ENCODE data around the gene BTBD19. TPM values are rescaled to one million over a fixed set of nuclear protein-coding genes. Genes with fewer than 3 reads are reported as not detected.

The BTBD19 gene
- total and polyA plus RNA-seq, 9 of the 15 experiments (the other 6 are each of a cell fraction or from before 2014, with no cell fraction given): 0.22 to 2.0 (median 0.95) TPM

DNA sequence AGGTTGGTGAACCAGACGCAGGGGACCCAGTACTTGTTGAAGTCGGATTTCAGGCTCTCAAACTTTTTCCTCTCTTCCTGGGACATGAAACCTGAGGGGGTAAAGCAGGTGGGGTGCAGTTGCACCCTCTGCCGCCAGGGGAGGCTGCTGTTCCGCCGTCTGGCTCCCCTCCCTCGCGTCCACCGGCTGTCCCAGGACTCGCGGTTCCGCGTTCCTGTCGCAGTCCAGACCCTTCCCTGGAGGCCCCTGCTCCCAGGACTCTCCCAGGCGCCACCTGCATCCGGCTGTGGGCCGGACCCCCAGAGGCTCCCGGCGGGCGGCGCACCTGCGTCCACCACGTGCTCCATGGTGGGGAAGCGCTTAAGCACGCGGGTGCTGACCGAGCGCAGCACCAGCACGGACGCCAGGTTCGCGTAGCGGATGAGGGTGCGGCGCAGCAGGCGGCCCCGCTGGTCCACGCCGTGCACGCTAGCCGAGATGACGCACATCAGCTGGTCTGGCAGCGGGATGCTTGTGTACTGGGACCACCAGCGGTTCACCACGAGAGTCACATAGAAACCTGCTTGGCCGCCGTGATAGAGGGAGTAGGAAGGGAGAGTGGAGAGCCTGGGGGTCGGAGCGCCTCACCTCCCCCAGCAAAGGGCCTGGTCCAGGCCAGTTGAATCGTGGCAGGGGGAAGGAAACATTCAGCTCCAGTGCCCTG is 22.0 kb upstream of the BTBD19 start (continued):
- TF ChIP-seq ATF1 (CRISPR knock-in tag; IDR thresholded peaks at IDR 0.05) (no peak), ATF1 (tag; IDR thresholded peaks at IDR 0.05) (no peak), ILK (tag; IDR thresholded peaks at IDR 0.05; ENCODE audit: borderline replicate concordance, low read depth) (no peak), HDAC1 (IDR thresholded peaks at IDR 0.05) (peak in 1 of 2 experiments; percentile 38; a peak in 1 of 4 replicates), MAZ (CRISPR knock-in tag; conservative IDR thresholded peaks at IDR 0.05 in 1 of 2, IDR thresholded peaks at IDR 0.05 in 1 of 2) (peak; percentile 18 to 79; a peak in 2 of 4 replicates), NFIX (CRISPR knock-in tag; IDR thresholded peaks at IDR 0.05; ENCODE audit: low read depth) (no peak), BMI1 (IDR thresholded peaks at IDR 0.05; ENCODE audit: low read length) (no peak), ZNF311 (CRISPR knock-in tag; IDR thresholded peaks at IDR 0.05) (no peak), MTA2 (IDR thresholded peaks at IDR 0.05; ENCODE audit: low read depth) (no peak), ESRRA (IDR thresholded peaks at IDR 0.05; ENCODE audit: borderline replicate concordance, low read depth) (0 out of 2 replicates have a peak, but pooled peaks have one; percentile 14), ZNF239 (CRISPR knock-in tag; IDR thresholded peaks at IDR 0.05) (no peak), PRMT5 (CRISPR knock-in tag; IDR thresholded peaks at IDR 0.05) (no peak), ZNF232 (CRISPR knock-in tag; IDR thresholded peaks at IDR 0.05) (no peak), TRIM28 (IDR thresholded peaks at IDR 0.05) (no peak), PPARD (CRISPR knock-in tag; IDR thresholded peaks at IDR 0.05) (no peak), GTF2E2 (tag; IDR thresholded peaks at IDR 0.05) (no peak)
- TF ChIP-seq, protein P1, sequence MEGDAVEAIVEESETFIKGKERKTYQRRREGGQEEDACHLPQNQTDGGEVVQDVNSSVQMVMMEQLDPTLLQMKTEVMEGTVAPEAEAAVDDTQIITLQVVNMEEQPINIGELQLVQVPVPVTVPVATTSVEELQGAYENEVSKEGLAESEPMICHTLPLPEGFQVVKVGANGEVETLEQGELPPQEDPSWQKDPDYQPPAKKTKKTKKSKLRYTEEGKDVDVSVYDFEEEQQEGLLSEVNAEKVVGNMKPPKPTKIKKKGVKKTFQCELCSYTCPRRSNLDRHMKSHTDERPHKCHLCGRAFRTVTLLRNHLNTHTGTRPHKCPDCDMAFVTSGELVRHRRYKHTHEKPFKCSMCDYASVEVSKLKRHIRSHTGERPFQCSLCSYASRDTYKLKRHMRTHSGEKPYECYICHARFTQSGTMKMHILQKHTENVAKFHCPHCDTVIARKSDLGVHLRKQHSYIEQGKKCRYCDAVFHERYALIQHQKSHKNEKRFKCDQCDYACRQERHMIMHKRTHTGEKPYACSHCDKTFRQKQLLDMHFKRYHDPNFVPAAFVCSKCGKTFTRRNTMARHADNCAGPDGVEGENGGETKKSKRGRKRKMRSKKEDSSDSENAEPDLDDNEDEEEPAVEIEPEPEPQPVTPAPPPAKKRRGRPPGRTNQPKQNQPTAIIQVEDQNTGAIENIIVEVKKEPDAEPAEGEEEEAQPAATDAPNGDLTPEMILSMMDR (IDR thresholded peaks at IDR 0.05 in 2 of 3, conservative IDR thresholded peaks at IDR 0.05 in 1 of 3; ENCODE audit: insufficient read depth in 2 of 3, low read depth in 1 of 3, low read length in 3 of 3): peak; percentile 95 to 99 (median 96)
- TF ChIP-seq, protein P2, sequence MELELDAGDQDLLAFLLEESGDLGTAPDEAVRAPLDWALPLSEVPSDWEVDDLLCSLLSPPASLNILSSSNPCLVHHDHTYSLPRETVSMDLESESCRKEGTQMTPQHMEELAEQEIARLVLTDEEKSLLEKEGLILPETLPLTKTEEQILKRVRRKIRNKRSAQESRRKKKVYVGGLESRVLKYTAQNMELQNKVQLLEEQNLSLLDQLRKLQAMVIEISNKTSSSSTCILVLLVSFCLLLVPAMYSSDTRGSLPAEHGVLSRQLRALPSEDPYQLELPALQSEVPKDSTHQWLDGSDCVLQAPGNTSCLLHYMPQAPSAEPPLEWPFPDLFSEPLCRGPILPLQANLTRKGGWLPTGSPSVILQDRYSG (tag; conservative IDR thresholded peaks at IDR 0.05; ENCODE audit: low read depth): no peak
- TF ChIP-seq, protein P3, sequence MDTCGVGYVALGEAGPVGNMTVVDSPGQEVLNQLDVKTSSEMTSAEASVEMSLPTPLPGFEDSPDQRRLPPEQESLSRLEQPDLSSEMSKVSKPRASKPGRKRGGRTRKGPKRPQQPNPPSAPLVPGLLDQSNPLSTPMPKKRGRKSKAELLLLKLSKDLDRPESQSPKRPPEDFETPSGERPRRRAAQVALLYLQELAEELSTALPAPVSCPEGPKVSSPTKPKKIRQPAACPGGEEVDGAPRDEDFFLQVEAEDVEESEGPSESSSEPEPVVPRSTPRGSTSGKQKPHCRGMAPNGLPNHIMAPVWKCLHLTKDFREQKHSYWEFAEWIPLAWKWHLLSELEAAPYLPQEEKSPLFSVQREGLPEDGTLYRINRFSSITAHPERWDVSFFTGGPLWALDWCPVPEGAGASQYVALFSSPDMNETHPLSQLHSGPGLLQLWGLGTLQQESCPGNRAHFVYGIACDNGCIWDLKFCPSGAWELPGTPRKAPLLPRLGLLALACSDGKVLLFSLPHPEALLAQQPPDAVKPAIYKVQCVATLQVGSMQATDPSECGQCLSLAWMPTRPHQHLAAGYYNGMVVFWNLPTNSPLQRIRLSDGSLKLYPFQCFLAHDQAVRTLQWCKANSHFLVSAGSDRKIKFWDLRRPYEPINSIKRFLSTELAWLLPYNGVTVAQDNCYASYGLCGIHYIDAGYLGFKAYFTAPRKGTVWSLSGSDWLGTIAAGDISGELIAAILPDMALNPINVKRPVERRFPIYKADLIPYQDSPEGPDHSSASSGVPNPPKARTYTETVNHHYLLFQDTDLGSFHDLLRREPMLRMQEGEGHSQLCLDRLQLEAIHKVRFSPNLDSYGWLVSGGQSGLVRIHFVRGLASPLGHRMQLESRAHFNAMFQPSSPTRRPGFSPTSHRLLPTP (IDR thresholded peaks at IDR 0.05; ENCODE audit: borderline replicate concordance, extremely low read depth, insufficient read length): no peak

All from K562 (cell line).